Thoracic aorta (tissue), 2 donors: Measurements from ENCODE around the gene TKTL1. TPM values are rescaled to one million over a fixed set of nuclear protein-coding genes. Genes with fewer than 3 reads are reported as not detected.

Experiments
- ATAC-seq: fragments of 150-250 bp; one replicate; pipeline ENCODE4 v1.8.0; 2017; ENCODE audit warnings: low read depth; ENCODE audit not compliant: insufficient number of reproducible peaks, low FRiP score
- DNase-seq: peaks from one replicate; pipeline ENCODE4 v3.0.0-alpha.2; 2020; ENCODE audit warnings: low spot score
- H3K27ac ChIP-seq, 2 donors: fragments of 200-600 bp; sonication (generic); 1 replicate in 1 of 2; 2 replicates in 1 of 2; pipeline ENCODE4 v1.5.1; 2016; ENCODE audit warnings: mild to moderate bottlenecking in 2 of 2, moderate library complexity in 2 of 2
- H3K27me3 ChIP-seq: fragments of 200-600 bp; sonication (generic); replicated peaks from 2 replicates; pipeline ENCODE4 v1.6.0; 2016; ENCODE audit warnings: mild to moderate bottlenecking; ENCODE audit not compliant: insufficient read depth
- H3K36me3 ChIP-seq: fragments of 200-600 bp; sonication (generic); one replicate; pipeline ENCODE4 v1.5.1; 2016
- H3K4me1 ChIP-seq, 2 donors: fragments of 200-600 bp; sonication (generic); 1 replicate in 1 of 2; 2 replicates in 1 of 2; pipeline versions ENCODE4 v1.5.1 to v1.6.0; 2016; ENCODE audit warnings: low read depth in 2 of 2, mild to moderate bottlenecking in 1 of 2; ENCODE audit not compliant: control insufficient read depth in 1 of 2
- H3K4me3 ChIP-seq: fragments of 200-600 bp; sonication (generic); 2 replicates; pipeline ENCODE4 v1.5.1; 2016; ENCODE audit warnings: mild to moderate bottlenecking
- H3K9me3 ChIP-seq: fragments of 200-600 bp; sonication (generic); 2 replicates; pipeline ENCODE4 v1.5.1; 2016
- total RNA-seq, 2 donors: library from RNA; depleted of rRNA; stranded (reverse); fragments of >200 nt; gene quantifications; one replicate each; pipeline versions ENCODE4 v1.1.0 to v1.2.3, GENCODE V29; 2016
- TF ChIP-seq, protein P1 (sequence below): fragments of 200-600 bp; sonication (generic); IDR thresholded peaks from one replicate; pipeline ENCODE4 v1.5.1; 2019; ENCODE audit warnings: antibody characterized with exemption

TKTL1 gene
- total RNA-seq, 2 donors from 2014 or later: 0.42 TPM; not detected in 1

DNA sequence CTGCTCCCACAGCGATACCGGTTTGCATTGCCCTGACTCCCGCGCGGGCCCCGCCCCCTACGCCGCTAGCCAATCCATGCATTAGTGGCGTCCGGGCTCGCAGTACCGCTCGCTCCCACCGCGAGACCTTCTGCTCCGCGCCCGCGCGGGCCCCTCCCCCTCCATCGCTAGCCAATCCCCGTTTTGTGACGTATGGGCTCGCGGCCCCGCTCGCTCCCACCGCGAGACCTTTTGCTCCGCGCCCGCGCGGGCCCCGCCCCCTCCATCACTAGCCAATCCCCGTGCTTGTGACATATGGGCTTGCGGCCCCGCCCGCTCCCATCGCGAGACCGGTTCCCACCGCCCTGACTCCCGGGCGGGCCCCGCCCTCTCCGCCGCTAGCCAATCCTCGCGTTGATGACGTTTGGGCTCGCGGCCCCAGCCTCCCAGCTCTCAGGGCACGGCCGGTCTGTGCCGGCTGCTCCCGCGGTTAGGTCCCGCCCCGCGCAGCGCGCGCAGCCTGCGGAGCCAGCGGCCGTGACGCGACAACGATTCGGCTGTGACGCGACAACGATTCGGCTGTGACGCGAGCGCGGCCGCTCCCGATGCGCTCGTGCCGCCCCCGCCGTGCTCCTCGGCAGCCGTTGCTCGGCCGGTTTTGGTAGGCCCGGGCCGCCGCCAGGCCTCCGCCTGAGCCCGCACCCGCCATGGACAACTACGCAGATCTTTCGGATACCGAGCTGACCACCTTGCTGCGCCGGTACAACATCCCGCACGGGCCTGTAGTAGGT lies 83.4 kb downstream of the TKTL1 start, which contains the start of gene EMD:
Gene EMD (plus strand): TSS at position 497 of the 770 bp plus-strand sequence. CDS start 190 bp downstream, at position 687.
- H3K36me3 ChIP-seq: no peaks in the 10 kb centered on the region
- peaks cover 8 to 45% of the 10 kb centered on the region in 2 donors for H3K4me1 ChIP-seq
- H3K27ac ChIP-seq: peak within 1 kb of the TSS; percentile 97 to 98
- H3K27me3 ChIP-seq: no peaks in the 10 kb centered on the region
- H3K9me3 ChIP-seq: no peaks in the 10 kb centered on the region
- peak; percentile 91 for DNase-seq
- ATAC-seq: peak; percentile 75
- TF ChIP-seq, protein P1, sequence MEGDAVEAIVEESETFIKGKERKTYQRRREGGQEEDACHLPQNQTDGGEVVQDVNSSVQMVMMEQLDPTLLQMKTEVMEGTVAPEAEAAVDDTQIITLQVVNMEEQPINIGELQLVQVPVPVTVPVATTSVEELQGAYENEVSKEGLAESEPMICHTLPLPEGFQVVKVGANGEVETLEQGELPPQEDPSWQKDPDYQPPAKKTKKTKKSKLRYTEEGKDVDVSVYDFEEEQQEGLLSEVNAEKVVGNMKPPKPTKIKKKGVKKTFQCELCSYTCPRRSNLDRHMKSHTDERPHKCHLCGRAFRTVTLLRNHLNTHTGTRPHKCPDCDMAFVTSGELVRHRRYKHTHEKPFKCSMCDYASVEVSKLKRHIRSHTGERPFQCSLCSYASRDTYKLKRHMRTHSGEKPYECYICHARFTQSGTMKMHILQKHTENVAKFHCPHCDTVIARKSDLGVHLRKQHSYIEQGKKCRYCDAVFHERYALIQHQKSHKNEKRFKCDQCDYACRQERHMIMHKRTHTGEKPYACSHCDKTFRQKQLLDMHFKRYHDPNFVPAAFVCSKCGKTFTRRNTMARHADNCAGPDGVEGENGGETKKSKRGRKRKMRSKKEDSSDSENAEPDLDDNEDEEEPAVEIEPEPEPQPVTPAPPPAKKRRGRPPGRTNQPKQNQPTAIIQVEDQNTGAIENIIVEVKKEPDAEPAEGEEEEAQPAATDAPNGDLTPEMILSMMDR: peak; percentile 14
- peak within 1 kb of the TSS; percentile 91 for H3K4me3 ChIP-seq

DNA sequence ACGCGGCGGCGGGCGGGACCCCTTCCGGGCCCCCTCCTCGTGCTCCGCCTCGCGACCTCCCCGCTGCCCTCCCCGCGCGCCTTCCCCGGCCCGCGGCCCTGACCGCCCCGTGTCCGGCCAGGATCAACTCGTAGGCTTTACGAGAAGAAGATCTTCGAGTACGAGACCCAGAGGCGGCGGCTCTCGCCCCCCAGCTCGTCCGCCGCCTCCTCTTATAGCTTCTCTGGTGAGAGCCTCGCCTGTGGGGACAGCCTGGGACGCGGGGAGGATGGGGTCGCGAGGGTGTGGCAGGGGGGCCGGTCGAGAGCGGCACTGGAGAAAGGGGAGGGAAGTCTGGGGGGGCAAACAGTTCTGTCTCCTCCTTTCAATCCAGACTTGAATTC lies 84.0 kb downstream of the TKTL1 start:
- DNase-seq (no peak), ATAC-seq (no peak)
- TF ChIP-seq, protein P1: no peak
- Histone ChIP-seq H3K36me3 (no peaks in the 10 kb centered on the region), H3K4me1 (peaks cover 8 to 50% of the 10 kb centered on the region in 2 donors), H3K9me3 (no peaks in the 10 kb centered on the region), H3K4me3 (peak overlapping the region; percentile 91), H3K27me3 (no peaks in the 10 kb centered on the region), H3K27ac (peak overlapping the region; percentile 97 to 98)

Other genes starting within 250 kb of the TKTL1 start
- gene MECP2, start 198.1 kb upstream of the TKTL1 start, total RNA-seq: 100 to 1,000 TPM in 1 of 2 donors, 10 to 100 TPM in 1; 57.0 to 113 TPM
- gene OPN1LW, start 151.6 kb upstream of the TKTL1 start, total RNA-seq: not detected
- not detected for gene OPN1MW, start 113.2 kb upstream of the TKTL1 start, total RNA-seq
- not detected for gene OPN1MW2, start 76.0 kb upstream of the TKTL1 start, total RNA-seq
- not detected for gene OPN1MW3, start 38.2 kb upstream of the TKTL1 start, total RNA-seq
- gene TEX28, start 671 bp upstream of the TKTL1 start, total RNA-seq: not detected
- over 10,000 TPM in 1 of 2 donors, 1,000 to 10,000 TPM in 1; 5,928 to 11,236 TPM for gene FLNA, start 78.8 kb downstream of the TKTL1 start, total RNA-seq
- gene EMD, start 83.5 kb downstream of the TKTL1 start, total RNA-seq: 10 to 100 TPM; 43.8 to 74.2 TPM
- gene RPL10, start 102.6 kb downstream of the TKTL1 start, total RNA-seq: 1,000 to 10,000 TPM; 2,221 to 4,479 TPM
- 10 to 100 TPM; 39.9 to 41.8 TPM for gene DNASE1L1, start 113.5 kb downstream of the TKTL1 start, total RNA-seq
- gene TAFAZZIN, start 115.7 kb downstream of the TKTL1 start, total RNA-seq: 10 to 100 TPM; 54.3 to 71.1 TPM
- gene ATP6AP1, start 132.9 kb downstream of the TKTL1 start, total RNA-seq: 10 to 100 TPM; 40.8 to 75.7 TPM
- gene GDI1, start 141.4 kb downstream of the TKTL1 start, total RNA-seq: 100 to 1,000 TPM in 1 of 2 donors, 10 to 100 TPM in 1; 99.4 to 151 TPM
- 10 to 100 TPM; 52.8 to 63.4 TPM for gene FAM50A, start 148.3 kb downstream of the TKTL1 start, total RNA-seq
- gene PLXNA3, start 162.5 kb downstream of the TKTL1 start, total RNA-seq: 10 to 100 TPM; 39.3 to 40.9 TPM
- gene LAGE3, start 183.5 kb downstream of the TKTL1 start, total RNA-seq: 1 to 10 TPM; 2.1 to 8.9 TPM
- 10 to 100 TPM; 28.1 to 67.1 TPM for gene UBL4A, start 190.8 kb downstream of the TKTL1 start, total RNA-seq
- gene SLC10A3, start 194.8 kb downstream of the TKTL1 start, total RNA-seq: 10 to 100 TPM; 26.7 to 55.5 TPM
- gene FAM3A, start 220.4 kb downstream of the TKTL1 start, total RNA-seq: 10 to 100 TPM; 31.0 to 52.3 TPM